Testis (tissue), 2 donors: ENCODE measurements around the gene ASMTL.

Source experiments
- CTCF ChIP-seq, 3 experiments: fragments of 450-650 bp in 2 of 3; fragments of 200-600 bp in 1 of 3; sonication (generic) in 1 of 3; IDR thresholded peaks; one replicate each; pipeline ENCODE4 v1.5.1; 2016 to 2019; ENCODE audit warnings: antibody characterized with exemption in 3 of 3, mild to moderate bottlenecking in 2 of 3, moderate library complexity in 1 of 3
- POLR2A ChIP-seq: fragments of 450-650 bp; IDR thresholded peaks from one replicate; pipeline ENCODE4 v1.6.1; 2017; ENCODE audit warnings: antibody characterized with exemption, mild to moderate bottlenecking, moderate library complexity

DNA sequence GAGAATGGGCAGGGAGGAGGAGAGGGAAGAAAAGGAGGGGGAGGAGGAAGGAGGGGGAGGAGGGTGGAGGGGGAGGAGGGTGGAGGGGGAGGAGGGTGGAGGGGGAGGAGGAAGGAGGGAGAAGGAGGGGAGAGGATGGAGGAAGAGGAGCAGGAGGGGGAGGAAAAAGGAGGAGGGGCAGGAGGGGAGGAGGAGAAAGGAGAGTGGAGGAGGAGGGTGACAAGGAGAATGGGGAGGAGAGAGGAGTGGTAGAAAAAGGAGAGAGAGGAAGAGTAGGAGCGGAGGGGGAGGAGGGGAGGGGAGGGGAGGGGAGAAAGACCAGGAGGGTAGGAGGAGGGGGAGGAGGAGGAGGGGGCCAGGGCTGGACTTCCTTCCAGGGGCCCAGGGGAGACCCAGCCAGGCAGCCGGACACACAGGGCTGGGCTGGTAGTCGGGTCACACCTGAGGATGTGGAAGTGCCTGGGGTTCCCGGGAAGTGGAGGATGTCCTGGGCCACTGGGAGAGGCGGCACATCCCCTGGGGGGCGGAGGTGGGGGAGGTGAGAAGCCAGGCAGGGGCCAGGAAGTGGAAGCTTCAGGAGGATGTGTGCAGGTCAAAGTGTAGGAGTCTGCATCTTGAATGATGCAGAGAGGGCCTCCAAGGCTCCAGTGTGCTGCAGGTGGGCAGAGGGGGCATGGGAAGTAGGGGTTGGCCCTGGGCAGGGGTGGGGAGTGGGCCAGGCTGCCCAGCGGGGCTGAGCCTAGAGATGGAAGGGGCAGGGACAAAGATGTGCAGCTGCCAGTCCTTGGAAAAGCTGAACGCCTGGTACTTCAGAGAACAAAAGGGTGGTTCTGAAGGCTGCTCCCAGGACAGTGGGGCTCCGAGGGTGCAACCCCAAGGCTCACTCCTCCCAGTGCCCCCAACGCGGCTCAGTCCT is 97.3 kb downstream of the ASMTL start:
- no peak for TF ChIP-seq CTCF (IDR thresholded peaks at IDR 0.05)
- no peak for TF ChIP-seq POLR2A
